Ishikawa (cell line): ENCODE results near the gene GRID1.

Source experiments
- CEBPB ChIP-seq: IDR thresholded peaks from 2 replicates; pipeline ENCODE4 v1.6.1; 2012
- CREB1 ChIP-seq: IDR thresholded peaks from 2 replicates; pipeline ENCODE4 v1.6.1; 2012; ENCODE audit warnings: low read depth
- EGR1 ChIP-seq: IDR thresholded peaks from 2 replicates; pipeline ENCODE4 v1.6.1; 2012
- EP300 ChIP-seq: IDR thresholded peaks from 2 replicates; pipeline ENCODE4 v1.6.1; 2012; ENCODE audit warnings: borderline replicate concordance
- FOXM1 ChIP-seq: IDR thresholded peaks from 2 replicates; pipeline ENCODE4 v1.6.1; 2012; ENCODE audit warnings: low read depth, borderline replicate concordance
- MAX ChIP-seq: IDR thresholded peaks from 2 replicates; pipeline ENCODE4 v1.6.1; 2012
- NFIC ChIP-seq: IDR thresholded peaks from 2 replicates; pipeline ENCODE4 v1.6.1; 2012
- RAD21 ChIP-seq: IDR thresholded peaks from 2 replicates; pipeline ENCODE4 v1.6.1; 2012; ENCODE audit warnings: low read depth
- TAF1 ChIP-seq: IDR thresholded peaks from 2 replicates; pipeline ENCODE4 v1.6.1; 2012; ENCODE audit warnings: low read depth, mild to moderate bottlenecking
- TCF12 ChIP-seq: IDR thresholded peaks from 2 replicates; pipeline ENCODE4 v1.6.1; 2012; ENCODE audit warnings: low read depth
- TEAD4 ChIP-seq: IDR thresholded peaks from 2 replicates; pipeline ENCODE4 v1.6.1; 2012
- USF1 ChIP-seq: IDR thresholded peaks from 2 replicates; pipeline ENCODE4 v1.6.1; 2012
- YY1 ChIP-seq: IDR thresholded peaks from 2 replicates; pipeline ENCODE4 v1.6.1; 2012; ENCODE audit warnings: low read depth
- ZBTB7A ChIP-seq: IDR thresholded peaks from 2 replicates; pipeline ENCODE4 v1.6.1; 2012; ENCODE audit warnings: low read depth
- TF ChIP-seq, protein P1 (sequence below): IDR thresholded peaks from 2 replicates; pipeline ENCODE4 v1.6.1; 2012; ENCODE audit warnings: low read depth, mild to moderate bottlenecking

The GRID1 gene

DNA sequence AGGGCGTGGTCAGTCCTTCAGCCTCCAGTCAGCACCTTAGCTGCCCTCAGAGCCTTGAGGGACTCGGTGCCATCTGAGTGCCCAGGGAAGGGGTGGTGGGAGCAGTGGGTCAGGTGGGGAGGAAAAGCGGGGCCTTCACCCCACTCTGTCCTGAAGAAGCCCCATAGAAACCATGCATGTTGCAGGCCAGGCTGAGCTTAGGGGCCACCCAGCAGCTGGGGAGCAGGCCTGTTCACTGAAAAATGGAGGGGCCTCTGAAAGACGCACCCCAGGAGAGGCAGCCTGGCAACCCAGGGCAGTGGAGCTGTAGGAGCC, 144.3 kb downstream of the GRID1 start:
- no peak for TF ChIP-seq YY1

GRCh38 chr10:86221442-86222335, 144.9 kb downstream of the GRID1 start:
- no peak for TF ChIP-seq NFIC
- TF ChIP-seq TAF1: no peak
- no peak for TF ChIP-seq FOXM1
- TF ChIP-seq YY1: no peak

GRCh38 chr10:86220626-86221025, 146.0 kb downstream of the GRID1 start:
- TF ChIP-seq NFIC: no peak
- TF ChIP-seq, protein P1, sequence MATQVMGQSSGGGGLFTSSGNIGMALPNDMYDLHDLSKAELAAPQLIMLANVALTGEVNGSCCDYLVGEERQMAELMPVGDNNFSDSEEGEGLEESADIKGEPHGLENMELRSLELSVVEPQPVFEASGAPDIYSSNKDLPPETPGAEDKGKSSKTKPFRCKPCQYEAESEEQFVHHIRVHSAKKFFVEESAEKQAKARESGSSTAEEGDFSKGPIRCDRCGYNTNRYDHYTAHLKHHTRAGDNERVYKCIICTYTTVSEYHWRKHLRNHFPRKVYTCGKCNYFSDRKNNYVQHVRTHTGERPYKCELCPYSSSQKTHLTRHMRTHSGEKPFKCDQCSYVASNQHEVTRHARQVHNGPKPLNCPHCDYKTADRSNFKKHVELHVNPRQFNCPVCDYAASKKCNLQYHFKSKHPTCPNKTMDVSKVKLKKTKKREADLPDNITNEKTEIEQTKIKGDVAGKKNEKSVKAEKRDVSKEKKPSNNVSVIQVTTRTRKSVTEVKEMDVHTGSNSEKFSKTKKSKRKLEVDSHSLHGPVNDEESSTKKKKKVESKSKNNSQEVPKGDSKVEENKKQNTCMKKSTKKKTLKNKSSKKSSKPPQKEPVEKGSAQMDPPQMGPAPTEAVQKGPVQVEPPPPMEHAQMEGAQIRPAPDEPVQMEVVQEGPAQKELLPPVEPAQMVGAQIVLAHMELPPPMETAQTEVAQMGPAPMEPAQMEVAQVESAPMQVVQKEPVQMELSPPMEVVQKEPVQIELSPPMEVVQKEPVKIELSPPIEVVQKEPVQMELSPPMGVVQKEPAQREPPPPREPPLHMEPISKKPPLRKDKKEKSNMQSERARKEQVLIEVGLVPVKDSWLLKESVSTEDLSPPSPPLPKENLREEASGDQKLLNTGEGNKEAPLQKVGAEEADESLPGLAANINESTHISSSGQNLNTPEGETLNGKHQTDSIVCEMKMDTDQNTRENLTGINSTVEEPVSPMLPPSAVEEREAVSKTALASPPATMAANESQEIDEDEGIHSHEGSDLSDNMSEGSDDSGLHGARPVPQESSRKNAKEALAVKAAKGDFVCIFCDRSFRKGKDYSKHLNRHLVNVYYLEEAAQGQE: no peak
- TF ChIP-seq CREB1: no peak
- TF ChIP-seq TCF12: no peak
- no peak for TF ChIP-seq YY1
- TF ChIP-seq EGR1: no peak
- TF ChIP-seq ZBTB7A: no peak
- TF ChIP-seq EP300: no peak
- no peak for TF ChIP-seq USF1
- no peak for TF ChIP-seq TAF1
- no peak for TF ChIP-seq FOXM1
- no peak for TF ChIP-seq MAX
- TF ChIP-seq TEAD4: no peak
- no peak for TF ChIP-seq RAD21
- TF ChIP-seq CEBPB: no peak

DNA sequence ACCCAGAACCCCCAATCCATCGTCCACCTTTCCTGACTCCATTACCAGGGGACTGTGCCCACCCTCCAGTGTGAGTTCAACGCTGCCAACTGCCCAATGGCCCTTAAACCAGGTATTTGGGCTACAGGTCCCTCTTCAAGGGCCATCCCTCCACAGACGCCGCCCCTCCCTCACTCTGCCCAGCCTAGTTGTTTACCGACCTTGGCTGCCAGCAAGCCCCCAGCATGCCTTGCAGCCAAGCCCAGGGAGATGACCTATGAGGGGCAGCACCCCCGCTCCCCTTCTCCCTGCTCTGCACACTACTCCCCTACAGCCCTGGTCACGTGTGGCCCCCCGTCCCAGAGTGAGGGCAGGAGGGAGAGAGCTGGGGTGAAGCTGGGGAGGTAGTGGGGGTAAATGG, 147.3 kb downstream of the GRID1 start:
- no peak for TF ChIP-seq CEBPB
- no peak for TF ChIP-seq RAD21
- no peak for TF ChIP-seq EGR1
- TF ChIP-seq NFIC: no peak
- no peak for TF ChIP-seq TEAD4

DNA sequence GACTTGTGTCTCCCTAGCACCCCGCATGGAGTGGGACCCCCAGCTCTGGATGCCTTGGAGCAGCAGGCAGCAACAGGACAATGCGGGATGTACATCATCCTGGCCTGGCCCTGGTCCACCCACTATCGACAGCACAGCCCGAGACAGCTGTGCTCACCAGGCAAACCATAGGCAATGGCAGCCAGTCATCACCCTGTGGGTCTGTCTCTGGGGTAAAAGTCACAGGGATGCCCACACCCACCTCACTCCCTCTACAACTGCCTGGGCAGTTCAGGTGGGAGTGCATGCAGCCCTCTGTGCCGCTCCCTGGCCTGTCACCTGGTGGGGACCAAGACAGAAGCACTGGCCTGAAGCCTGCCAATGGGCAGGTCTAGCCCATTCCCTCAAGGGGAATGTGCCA, 147.8 kb downstream of the GRID1 start:
- no peak for TF ChIP-seq USF1
- no peak for TF ChIP-seq EGR1
- TF ChIP-seq EP300: no peak
- no peak for TF ChIP-seq FOXM1

- no peak for TF ChIP-seq YY1
Observed at GRCh38 chr10:86218160-86218559, 148.4 kb downstream of the GRID1 start.

DNA sequence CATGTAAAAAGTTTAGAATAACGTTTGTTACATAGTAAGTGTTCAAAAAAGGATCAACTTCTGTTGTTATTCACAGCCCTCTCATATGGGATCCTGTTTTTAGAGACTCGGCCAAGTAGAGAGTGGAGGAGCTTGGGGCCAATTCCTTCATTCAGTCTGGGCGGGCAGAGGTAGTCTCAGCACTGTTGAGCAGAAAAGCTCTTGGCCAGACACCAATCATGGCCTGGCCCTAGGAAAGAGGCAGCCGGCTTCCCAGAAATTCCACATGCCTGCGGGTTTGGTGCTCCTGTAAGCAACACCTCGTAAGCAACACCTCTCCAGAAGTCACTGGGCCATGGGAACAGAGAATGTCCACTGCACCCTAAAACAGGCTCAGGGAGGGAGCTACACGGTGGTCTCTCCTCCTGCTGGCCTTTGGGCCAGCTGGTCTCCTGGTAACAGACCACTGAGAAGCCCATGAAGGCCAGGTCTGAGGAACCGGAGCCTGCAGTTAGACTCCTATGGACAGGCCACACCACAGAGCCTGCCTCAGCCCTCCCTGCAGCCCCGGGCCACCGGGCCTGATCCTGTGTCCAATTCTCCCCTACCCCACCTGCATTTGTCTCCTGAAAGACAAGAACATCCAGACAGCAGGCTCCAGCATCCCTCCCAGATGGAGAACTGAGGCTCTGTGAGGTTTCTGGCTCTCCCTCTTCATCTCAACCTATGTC, 149.1 kb downstream of the GRID1 start:
- TF ChIP-seq TEAD4: no peak

GRCh38 chr10:86216886-86217285, 149.7 kb downstream of the GRID1 start:
- TF ChIP-seq YY1: no peak
- TF ChIP-seq, protein P1: no peak
- no peak for TF ChIP-seq TAF1
- TF ChIP-seq TEAD4: no peak
- TF ChIP-seq EP300: no peak
- TF ChIP-seq NFIC: no peak
- TF ChIP-seq FOXM1: no peak
- TF ChIP-seq USF1: no peak
- TF ChIP-seq CEBPB: no peak
- TF ChIP-seq EGR1: no peak
